GM12873 (cell line): Measurements from ENCODE around the gene CEP250.

Source experiments
- TF ChIP-seq, protein P1 (sequence below): IDR thresholded peaks from 2 replicates; pipeline ENCODE4 v1.5.1; 2012; ENCODE audit warnings: low read depth, mild to moderate bottlenecking, moderate library complexity, low read length, control low read depth; ENCODE audit not compliant: insufficient read depth; ENCODE audit errors: missing control alignments

CEP250 gene

DNA sequence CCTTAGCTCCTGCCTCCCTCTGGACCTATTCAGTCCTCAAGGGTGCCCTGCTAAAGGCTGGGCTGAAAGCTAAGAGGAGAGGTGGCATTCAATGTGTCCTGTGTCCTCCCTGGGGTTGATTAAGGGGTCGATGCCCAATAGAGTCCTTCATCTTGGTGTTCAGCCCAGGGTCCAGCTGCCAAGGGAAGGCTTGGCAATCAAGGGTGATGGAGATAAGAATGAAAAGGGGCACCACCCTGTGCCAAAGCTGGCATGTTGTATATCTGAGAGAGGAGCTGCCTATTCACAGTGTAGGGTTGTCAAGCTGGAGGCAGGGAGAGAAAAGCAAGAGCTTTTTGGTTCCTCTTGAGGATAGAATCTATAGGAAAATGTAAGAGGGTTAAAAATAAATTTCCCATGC is 61.7 kb downstream of the CEP250 start:
- TF ChIP-seq, protein P1, sequence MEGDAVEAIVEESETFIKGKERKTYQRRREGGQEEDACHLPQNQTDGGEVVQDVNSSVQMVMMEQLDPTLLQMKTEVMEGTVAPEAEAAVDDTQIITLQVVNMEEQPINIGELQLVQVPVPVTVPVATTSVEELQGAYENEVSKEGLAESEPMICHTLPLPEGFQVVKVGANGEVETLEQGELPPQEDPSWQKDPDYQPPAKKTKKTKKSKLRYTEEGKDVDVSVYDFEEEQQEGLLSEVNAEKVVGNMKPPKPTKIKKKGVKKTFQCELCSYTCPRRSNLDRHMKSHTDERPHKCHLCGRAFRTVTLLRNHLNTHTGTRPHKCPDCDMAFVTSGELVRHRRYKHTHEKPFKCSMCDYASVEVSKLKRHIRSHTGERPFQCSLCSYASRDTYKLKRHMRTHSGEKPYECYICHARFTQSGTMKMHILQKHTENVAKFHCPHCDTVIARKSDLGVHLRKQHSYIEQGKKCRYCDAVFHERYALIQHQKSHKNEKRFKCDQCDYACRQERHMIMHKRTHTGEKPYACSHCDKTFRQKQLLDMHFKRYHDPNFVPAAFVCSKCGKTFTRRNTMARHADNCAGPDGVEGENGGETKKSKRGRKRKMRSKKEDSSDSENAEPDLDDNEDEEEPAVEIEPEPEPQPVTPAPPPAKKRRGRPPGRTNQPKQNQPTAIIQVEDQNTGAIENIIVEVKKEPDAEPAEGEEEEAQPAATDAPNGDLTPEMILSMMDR = no peak

DNA sequence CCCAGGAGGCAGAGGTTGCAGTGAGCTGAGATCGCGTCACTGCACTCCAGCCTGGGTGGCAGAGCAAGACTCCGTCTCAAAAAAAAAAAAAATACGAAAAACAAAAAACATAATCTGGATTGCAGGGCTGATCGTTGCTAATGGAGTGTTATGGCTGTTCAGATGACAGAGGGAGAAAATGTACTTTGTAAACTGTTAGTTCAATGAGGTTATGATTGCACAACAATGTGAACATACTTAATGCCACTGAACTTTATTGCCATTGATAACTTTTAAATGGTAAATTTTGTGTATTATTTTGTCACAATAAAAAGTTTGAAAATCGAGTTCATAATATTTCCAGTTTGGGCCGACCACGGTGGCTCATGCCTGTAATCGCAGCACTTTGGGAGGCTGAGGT is 63.6 kb downstream of the CEP250 start:
- TF ChIP-seq, protein P1 = no peak

DNA sequence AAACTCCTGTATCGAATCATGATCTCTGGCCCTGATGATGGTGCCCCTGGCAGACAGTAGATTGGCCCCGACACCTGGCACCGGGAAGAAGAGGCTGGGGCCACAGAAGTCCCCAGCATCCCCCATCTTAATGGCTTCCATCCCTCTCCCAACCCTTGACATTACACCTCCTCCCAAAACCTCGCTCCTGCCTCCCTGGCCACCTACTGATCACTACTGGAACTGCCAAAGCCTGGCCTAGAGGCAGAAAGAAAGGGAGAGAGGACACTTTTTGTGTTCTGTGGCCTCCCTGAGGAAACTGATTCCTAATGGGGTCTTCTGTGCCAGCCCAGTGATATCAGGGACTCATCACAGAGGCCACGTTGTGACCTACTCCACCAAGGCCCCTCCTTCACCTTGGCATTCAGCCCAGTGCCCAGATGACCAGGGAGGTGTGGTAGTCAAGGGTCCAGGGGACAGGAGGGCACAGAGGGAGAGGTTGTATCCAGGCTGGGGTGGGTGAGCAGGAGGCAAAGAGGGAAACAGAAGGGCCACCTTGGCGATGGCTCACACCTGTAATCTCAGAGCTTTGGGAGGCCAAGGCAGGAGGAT is 68.0 kb downstream of the CEP250 start:
- TF ChIP-seq, protein P1 = peak; percentile 75

DNA sequence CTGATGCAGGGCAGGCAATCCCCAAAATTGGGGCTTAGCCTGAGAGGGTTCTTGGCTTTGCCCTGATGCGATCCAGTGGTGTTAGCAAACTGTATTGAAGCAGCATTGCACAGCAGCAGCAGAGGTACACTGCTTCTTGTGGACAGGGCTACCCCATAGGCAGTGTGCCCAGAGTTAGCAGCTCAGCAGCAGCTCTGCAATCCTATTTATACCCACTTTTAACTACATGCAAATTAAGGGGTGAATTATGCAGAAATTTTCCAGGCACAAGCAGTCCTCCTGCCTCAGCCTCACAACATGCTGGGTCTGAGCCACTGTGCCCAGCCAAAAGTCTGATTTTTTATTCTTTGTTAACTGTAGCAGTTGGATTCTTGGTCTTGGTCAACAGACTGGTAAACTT is 70.2 kb downstream of the CEP250 start:
- TF ChIP-seq, protein P1 = no peak

DNA sequence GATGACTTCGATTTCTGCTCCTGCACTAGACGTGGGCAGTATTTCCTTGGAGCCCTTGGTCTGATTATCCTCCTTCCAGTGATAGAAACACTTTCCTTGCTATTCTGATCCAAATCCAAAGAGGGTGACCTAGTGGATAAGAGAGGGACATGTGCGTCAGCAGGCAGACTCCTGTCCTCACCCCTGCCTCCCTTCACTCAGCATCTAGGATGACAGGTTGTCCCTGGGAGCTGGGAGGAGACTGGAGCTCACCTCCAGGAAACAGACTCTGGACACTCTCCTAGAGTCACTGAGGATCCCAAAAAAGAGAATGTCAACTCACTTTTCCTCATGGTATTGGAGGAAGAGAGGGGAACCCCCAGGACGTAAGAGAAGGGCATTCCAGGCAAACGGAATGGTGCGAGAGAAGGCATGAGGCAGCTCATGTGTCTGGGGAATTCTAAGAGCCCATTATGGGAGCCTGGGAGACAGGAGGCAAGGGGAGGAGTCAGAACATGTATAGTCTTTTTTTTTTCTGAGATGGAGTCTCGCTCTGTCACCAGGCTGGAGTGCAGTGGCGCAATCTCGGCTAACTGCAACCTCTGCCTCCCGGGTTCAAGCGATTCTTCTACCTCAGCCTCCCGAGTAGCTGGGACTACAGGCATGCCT is 71.8 kb downstream of the CEP250 start:
- TF ChIP-seq, protein P1 = no peak

DNA sequence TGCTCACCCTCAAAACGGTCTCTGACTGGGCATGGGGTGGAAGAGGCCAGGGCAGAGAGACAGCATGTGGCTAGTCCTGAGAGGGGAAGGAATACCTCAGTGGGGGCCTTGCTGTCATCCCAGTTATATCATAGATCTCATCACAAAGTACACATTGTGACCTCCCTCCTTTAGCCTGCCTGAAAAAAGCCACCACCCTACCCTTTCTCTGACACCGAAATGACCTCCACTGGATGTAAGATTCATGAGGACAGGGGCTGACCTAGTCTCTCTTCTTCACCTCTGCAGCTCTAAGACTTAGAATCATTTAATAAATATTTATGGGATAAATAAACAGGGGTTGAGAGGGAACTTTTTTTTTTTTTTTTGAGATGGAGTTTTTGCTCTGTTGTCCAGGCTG is 74.2 kb downstream of the CEP250 start, which contains the start of gene C20orf173:
Gene C20orf173 (minus strand): TSS at position 101 of the 400 bp plus-strand sequence. CDS start 279 bp downstream, outside the sequence.
- TF ChIP-seq, protein P1 = no peak

DNA sequence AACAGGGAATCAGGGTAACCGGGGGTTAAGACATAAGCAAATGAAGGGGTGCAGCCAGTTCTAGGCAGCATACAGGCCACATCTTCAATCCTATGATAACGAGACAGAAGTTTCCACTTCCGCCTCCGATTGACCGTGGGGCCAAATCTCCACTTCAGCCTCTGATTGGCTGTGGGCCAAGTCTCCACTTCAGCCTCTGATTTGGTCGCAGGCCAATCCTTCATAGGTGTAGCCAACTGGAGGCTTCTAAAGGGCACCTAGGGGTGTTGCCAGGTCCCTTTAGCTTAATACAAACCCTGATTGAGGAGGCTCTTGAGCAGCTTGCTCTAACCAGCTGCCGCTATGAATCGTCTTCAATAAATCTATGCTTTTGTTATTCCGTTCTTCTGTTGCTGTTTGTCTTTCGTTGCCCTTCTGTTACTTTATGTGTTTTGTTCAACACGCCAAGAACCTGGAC is 84.4 kb downstream of the CEP250 start:
- TF ChIP-seq, protein P1 = no peak
